ENCODE data around the gene LPAR1. TPM values are rescaled to one million over a fixed set of nuclear protein-coding genes. Genes with fewer than 3 reads are reported as not detected.

LPAR1 gene
- total and polyA plus RNA-seq, 12 donors: 9.6 to 65.2 (median 22.4) TPM

- intact Hi-C loops (cut with DNase I): no loop called here
- TF ChIP-seq, protein P1, sequence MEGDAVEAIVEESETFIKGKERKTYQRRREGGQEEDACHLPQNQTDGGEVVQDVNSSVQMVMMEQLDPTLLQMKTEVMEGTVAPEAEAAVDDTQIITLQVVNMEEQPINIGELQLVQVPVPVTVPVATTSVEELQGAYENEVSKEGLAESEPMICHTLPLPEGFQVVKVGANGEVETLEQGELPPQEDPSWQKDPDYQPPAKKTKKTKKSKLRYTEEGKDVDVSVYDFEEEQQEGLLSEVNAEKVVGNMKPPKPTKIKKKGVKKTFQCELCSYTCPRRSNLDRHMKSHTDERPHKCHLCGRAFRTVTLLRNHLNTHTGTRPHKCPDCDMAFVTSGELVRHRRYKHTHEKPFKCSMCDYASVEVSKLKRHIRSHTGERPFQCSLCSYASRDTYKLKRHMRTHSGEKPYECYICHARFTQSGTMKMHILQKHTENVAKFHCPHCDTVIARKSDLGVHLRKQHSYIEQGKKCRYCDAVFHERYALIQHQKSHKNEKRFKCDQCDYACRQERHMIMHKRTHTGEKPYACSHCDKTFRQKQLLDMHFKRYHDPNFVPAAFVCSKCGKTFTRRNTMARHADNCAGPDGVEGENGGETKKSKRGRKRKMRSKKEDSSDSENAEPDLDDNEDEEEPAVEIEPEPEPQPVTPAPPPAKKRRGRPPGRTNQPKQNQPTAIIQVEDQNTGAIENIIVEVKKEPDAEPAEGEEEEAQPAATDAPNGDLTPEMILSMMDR (IDR thresholded peaks at IDR 0.05): no peak
- TF ChIP-seq POLR2A (IDR thresholded peaks at IDR 0.05): no peak
- no peaks in the 10 kb centered on the region for H3K4me1 ChIP-seq (replicated peaks in 1 of 2)
- WGBS, 4 donors: 28 to 45% (median 33%) methylated on average over 3 of the region's 3 CpGs
- DNase-seq: no peak
- no peak overlapping the region for H3K27ac ChIP-seq
- no peak overlapping the region for H3K4me3 ChIP-seq
- no peaks in the 10 kb centered on the region for H3K9me3 ChIP-seq (replicated peaks in 1 of 3)
- H3K36me3 ChIP-seq (replicated peaks in 1 of 2): no peaks in the 10 kb centered on the region
- no peaks in the 10 kb centered on the region for H3K27me3 ChIP-seq
Measured at GRCh38 chr9:110842986-110843385, 195.3 kb downstream of the LPAR1 start.

- H3K27ac ChIP-seq: no peak overlapping the region
- H3K9me3 ChIP-seq (replicated peaks in 1 of 3): no peaks in the 10 kb centered on the region
- no peak overlapping the region for H3K4me3 ChIP-seq
- no peaks in the 10 kb centered on the region for H3K27me3 ChIP-seq
- intact Hi-C loops (cut with DNase I): no loop called here
- WGBS, 4 donors: 78 to 84% (median 80%) methylated on average over 9 of the region's 9 CpGs
- H3K4me1 ChIP-seq (replicated peaks in 1 of 2): no peaks in the 10 kb centered on the region
- H3K36me3 ChIP-seq (replicated peaks in 1 of 2): no peaks in the 10 kb centered on the region
- DNase-seq: no peak
- TF ChIP-seq, protein P1 (IDR thresholded peaks at IDR 0.05): no peak
- TF ChIP-seq POLR2A (IDR thresholded peaks at IDR 0.05): no peak
Measured at GRCh38 chr9:110842169-110842568, 196.1 kb downstream of the LPAR1 start.

GRCh38 chr9:110837401-110838005 lies 200.8 kb downstream of the LPAR1 start:
- no peaks in the 10 kb centered on the region for H3K36me3 ChIP-seq (replicated peaks in 1 of 2)
- TF ChIP-seq, protein P1 (IDR thresholded peaks at IDR 0.05): no peak
- no peak for TF ChIP-seq POLR2A (IDR thresholded peaks at IDR 0.05)

GRCh38 chr9:110835859-110836271 lies 202.4 kb downstream of the LPAR1 start:
- 48 to 82% (median 62%) methylated on average over 1 of the region's 1 CpG for WGBS, 4 donors
- intact Hi-C loops (cut with DNase I): no loop called here

More at GRCh38 chr9:110837401-110838005, 200.8 kb downstream of the LPAR1 start:
- Histone ChIP-seq H3K4me1 (replicated peaks in 1 of 2) (no peaks in the 10 kb centered on the region), H3K9me3 (replicated peaks in 1 of 3) (no peaks in the 10 kb centered on the region), H3K4me3 (no peak overlapping the region), H3K27me3 (no peaks in the 10 kb centered on the region), H3K27ac (no peak overlapping the region)
- DNase-seq: no peak
- intact Hi-C loops (cut with DNase I): no loop called here
- 69 to 82% (median 74%) methylated on average over 2 of the region's 2 CpGs for WGBS, 4 donors

More at GRCh38 chr9:110835859-110836271, 202.4 kb downstream of the LPAR1 start:
- no peak for DNase-seq
- H3K36me3 ChIP-seq (replicated peaks in 1 of 2): no peaks in the 10 kb centered on the region
- H3K27me3 ChIP-seq: no peaks in the 10 kb centered on the region
- TF ChIP-seq, protein P1 (IDR thresholded peaks at IDR 0.05): no peak
- TF ChIP-seq POLR2A (IDR thresholded peaks at IDR 0.05): no peak
- no peak overlapping the region for H3K27ac ChIP-seq
- H3K9me3 ChIP-seq (replicated peaks in 1 of 3): no peaks in the 10 kb centered on the region
- no peak overlapping the region for H3K4me3 ChIP-seq
- no peaks in the 10 kb centered on the region for H3K4me1 ChIP-seq (replicated peaks in 1 of 2)

All from adrenal gland (tissue), 12 donors.